ENCODE measurements around the gene ST8SIA6.
"Not testable (repeated sequence)": the region's sequence is repeated elsewhere in the genome, so short reads cannot be mapped to it uniquely, and the experiment has no call there.

Gene ST8SIA6

GRCh38 chr10:17340144-17340829 is 114.1 kb downstream of the ST8SIA6 start:
- no peak for FAIRE-seq

DNA sequence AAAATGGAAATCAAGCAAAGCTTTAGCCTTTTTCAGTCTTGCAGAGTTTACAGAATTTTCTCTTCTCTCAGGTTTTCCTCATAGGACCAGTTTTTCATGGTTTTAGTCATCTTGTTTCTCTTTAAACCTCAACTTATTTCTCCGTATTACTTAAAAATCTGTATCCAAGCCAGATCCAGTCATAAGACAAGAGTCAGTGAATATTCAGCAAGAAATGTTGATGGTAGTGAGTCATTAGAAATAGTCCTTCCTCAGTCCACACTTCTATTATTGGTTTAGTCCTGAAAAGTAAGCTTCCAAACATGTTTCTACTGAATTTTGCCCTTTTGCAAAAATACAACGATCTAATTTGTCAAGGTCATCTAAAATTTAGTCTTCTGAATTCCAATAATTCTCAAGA is 119.3 kb downstream of the ST8SIA6 start:
- FAIRE-seq, result no peak

- FAIRE-seq, result no peak
Measured at GRCh38 chr10:17330501-17330900, 123.9 kb downstream of the ST8SIA6 start.

DNA sequence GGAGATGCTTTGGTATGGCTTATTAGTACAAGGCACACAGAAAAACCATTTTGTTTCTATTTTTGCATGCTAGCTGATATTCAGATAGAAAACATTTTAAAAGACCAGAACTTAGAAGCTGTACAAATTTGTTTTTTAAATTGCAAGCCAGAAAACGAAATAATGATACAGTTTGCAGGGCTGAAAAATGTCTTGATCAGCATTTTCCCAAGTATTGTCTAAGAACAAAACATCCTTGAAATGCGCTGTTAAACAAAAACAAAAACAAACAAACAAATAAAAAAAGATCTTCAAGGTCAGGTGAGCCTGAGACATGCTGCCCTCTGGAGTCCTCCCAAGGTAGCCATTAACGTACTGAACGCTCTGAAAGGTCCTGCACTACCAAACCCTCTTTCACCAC is 128.0 kb downstream of the ST8SIA6 start:
- no peak for FAIRE-seq

DNA sequence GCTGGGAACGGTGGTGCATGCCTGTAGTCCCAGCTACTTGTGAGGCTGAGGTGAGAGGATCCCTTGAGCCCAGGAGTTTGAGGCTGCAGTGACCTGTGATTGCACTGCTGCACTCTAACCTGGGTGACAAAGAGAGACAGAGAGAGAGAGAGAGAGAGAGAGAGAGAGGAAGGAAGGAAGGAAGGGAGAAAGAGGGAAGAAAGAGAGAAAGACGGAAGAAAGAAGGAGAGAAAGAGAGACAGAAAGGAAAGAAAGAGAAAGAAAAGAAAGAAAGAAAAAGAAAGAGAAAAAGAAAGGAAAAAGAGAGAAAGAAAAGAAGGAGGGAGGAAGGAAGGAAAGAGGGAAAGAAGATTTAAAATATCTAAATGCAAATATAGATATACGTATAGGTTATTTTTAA is 132.4 kb downstream of the ST8SIA6 start:
- not testable (repeated sequence) for FAIRE-seq

DNA sequence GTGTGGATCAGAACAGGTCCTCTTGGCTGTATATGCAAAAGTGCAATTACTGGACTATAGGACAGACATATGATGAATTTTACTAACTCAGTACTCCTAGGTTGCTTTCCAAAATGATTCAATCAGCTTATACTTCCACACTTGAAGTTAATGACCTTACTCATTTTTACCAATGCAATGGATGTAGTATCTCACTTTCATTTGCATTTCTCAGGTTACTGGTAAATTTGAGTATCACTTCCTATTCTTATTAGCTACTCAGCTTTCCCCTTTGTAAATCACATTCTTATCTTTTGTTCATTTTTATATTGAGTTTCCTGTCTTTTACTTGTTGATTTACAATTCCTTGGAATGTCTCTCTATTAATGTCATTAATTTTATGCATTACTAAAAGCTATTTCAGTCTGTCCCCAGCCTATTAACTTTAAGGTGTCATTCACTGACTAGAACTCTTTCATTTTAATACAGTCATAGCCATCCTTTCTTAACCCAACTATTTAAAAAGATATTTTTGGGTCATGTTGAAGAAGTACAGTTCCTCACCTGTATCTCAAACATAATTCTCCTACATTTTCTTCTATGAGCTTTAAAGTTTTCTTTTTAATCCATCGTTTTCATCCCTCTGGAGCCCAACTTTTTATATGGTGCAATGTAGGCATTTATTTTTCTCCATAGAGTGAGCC is 137.8 kb downstream of the ST8SIA6 start:
- no peak for FAIRE-seq

DNA sequence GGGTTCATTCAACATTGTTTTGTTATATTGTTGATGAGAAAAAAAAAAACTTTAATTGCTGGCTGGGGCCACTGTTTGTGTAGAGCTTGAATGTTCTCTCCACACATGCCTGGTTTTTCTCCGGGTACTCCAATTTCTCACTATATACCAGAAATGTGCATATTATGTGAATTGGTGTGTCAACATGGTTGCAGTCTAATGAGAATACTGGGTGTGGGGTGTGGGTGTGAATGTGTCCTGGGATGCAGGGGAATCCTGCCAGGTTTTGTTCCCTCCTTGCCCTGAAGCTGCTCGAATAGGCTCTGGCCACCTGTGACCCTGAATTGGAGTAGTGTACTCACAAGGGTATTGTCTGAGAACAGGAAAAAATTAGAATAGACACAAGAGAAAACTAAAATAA is 145.0 kb downstream of the ST8SIA6 start:
- FAIRE-seq, result no peak

DNA sequence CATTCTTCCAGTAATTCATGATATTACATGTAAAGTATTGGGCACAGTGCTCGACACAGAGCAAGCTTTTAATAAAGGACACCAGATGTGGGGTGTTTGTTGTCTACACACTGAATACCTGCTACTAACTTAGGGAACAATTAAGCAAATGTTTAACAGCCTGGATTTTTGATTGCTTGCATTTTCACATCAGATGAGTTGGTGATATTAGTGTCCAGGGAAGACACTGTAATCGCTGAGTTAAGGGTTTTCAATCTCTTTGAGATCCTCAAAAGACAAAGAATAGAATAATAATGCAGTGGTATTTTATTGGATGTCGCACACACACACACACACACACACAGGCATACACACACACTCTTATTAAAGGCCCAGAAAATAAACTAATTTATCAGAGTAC is 147.3 kb downstream of the ST8SIA6 start:
- no peak for FAIRE-seq

GRCh38 chr10:17292375-17292774 is 162.0 kb downstream of the ST8SIA6 start:
- no peak for FAIRE-seq

- no peak for FAIRE-seq
Measured at GRCh38 chr10:17290226-17290625, 164.2 kb downstream of the ST8SIA6 start.

DNA sequence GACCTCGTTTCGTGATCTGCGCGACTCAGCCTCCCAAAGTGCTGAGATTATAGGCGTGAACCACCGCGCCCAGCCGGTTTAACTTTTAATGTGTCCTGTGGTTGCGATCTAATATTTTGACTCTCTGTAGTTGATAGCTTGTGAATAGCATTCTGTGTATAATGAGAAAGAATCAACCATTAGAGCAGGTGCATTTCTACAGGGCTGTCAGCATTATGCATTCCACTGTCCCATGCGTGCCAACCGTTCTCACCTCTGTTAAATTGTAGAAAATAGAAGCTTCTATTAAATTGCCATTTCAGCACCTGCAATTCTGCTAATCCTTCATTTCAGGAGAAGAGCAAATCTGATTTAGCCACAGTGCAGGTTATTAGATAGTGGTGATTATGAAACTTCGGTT is 164.6 kb downstream of the ST8SIA6 start:
- no peak for FAIRE-seq

DNA sequence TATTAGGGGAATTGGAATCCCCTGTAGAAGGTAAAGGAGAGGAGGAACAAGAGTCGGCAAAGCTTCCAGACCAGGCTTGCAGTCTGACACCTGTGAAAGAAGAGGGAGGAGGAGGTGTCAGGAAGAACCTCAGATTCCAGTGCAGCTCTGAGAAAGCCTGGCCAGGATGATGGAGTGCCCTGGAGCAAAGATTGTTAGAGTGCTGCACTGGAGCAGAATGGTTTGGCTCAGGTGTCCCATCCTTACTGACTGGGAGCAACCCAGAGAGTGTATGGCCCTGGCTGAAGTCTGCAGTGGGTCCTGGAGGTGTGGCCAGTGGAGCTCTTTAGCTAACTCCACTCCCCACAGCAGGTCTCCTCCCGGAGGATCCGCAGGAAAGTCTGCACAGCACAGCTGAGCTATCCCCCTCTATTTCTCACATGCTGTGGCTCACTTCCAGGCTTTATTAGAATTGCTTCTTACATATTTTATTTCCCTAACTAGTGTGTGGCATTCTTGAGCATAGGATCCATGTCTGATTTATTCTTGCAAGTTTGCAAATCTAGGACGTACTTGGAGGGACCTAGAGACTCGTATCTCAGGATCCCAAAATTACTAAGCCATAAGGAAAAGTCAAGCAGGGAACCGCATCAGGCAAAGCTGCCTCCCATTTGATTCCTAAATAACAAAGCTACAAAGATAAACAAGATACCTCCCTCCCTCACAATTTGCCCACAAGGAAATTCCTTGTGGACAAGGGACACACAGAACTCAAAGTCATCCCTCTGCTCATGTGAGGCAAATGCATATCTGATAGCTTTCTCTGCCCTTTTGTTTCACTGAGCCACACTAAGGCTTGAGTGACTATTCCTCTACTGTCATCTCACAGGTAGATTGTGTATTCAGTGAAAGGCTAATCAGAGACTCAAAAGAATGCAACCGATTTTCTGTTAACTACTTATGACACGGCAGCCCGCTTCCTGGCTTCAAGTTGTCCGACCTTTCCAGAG is 167.5 kb downstream of the ST8SIA6 start:
- no peak for FAIRE-seq

- no peak for FAIRE-seq
Measured at GRCh38 chr10:17282311-17282710, 172.1 kb downstream of the ST8SIA6 start.

DNA sequence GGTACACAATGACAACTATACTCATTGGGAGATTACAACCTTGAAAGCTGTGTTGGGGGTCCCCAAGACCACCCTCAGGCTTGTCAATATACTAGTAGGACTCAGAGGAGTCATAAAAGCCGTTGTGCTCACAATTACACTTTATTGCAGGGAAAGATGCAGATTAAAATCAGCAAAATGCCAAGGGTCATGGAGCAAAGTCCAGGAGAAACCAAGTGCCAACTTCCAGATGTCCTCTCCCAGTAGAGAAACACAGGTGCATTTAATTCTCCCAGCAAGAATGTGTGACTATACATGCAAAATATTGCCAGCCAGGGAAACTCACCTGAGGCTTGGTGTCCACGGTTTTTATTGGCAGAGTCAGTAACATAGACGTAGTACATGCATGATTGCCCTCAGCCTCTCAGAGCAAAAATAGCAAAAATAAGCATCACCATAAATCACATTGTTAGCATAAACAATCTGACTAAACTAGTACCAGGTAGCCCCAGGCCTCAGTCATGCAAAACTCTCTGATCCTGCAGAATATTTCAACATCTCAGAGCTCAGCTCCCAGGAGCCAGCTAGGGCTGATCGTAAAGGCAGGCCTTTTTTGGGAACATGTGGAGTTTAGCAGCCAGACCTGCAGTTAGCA is 175.7 kb downstream of the ST8SIA6 start:
- FAIRE-seq, result no peak

GRCh38 chr10:17276756-17277424 is 177.5 kb downstream of the ST8SIA6 start:
- no peak for FAIRE-seq

- FAIRE-seq, result no peak
Measured at GRCh38 chr10:17273403-17273802, 181.0 kb downstream of the ST8SIA6 start.

- FAIRE-seq, result no peak
Measured at GRCh38 chr10:17272648-17273047, 181.7 kb downstream of the ST8SIA6 start.
